ENCODE data around the gene MOB3A.

- TF ChIP-seq CTCF (IDR thresholded peaks at IDR 0.05; ENCODE audit: low read length) (no peak), EZH2 (optimal IDR thresholded peaks at IDR 0.05; ENCODE audit: low read depth, low read length) (no peak), EZH2phosphoT487 (IDR thresholded peaks at IDR 0.05; ENCODE audit: low read length) (no peak)
Measured at GRCh38 chr19:2058570-2059421, 37.3 kb downstream of the MOB3A start.
